ENCODE results near the gene ANXA7.
"Not testable (repeated sequence)": the region's sequence is repeated elsewhere in the genome, so short reads cannot be mapped to it uniquely, and the experiment has no call there.

ANXA7 gene

DNA sequence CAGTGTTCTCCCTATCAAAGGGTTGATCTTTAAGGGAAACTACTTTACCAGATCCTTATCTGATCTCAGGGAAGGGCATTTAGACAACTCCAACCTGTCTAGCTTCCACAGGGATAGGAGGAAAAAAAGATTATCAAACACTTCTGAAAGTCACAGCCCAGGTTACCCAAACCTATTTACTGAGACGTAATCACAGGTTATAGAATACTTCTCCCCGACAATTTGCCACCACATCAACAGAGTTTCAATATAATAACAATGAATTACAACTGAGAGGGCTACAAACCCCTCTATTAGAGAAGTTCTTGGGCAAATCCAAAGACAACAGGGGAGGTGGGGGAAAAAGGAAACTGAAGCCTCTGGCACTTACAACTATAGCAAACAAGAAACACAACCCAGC is 81.5 kb downstream of the ANXA7 start:
- DNase-seq = no peak

DNA sequence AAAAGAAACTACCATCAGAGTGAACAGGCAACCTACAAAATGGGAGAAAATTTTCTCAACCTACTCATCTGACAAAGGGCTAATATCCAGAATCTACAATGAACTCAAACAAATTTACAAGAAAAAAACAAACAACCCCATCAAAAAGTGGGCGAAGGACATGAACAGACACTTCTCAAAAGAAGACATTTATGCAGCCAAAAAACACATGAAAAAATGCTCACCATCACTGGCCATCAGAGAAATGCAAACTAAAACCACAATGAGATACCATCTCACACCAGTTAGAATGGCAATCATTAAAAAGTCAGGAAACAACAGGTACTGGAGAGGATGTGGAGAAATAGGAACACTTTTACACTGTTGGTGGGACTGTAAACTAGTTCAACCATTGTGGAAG is 85.3 kb downstream of the ANXA7 start:
- not testable (repeated sequence) for DNase-seq

DNA sequence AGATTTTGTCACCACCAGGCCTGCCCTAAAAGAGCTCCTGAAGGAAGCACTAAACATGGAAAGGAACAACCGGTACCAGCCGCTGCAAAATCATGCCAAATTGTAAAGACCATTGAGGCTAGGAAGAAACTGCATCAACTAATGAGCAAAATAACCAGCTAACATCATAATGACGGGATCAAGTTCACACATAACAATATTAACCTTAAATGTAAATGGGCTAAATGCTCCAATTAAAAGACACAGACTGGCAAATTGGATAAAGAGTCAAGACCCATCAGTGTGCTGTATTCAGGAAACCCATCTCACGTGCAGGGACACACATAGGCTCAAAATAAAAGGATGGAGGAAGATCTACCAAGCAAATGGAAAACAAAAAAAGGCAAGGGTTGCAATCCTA is 88.6 kb downstream of the ANXA7 start:
- DNase-seq = not testable (repeated sequence)

Data from stimulated activated CD4-positive, alpha-beta T cell treated with anti-CD3 and anti-CD28 coated beads, Interleukin-4, amount 100 ng/mL, for 24 hours (primary cell).